A549 (cell line): ENCODE measurements around the gene BET1L. TPM values are rescaled to one million over a fixed set of nuclear protein-coding genes. Genes with fewer than 3 reads are reported as not detected.

Experiments
- ATAC-seq, 2 experiments: fragments of 200-7000 bp in 1 of 2; fragments of >200 bp in 1 of 2; cut with Nextera tagmentation in 1 of 2; cut with Tn5 transposase in 1 of 2; 3 replicates each; pipeline versions ENCODE4 v1.8.0 to v1.9.1; 2018 to 2020; ENCODE audit warnings: mild to moderate bottlenecking in 1 of 2, moderate library complexity in 1 of 2
- CTCF ChIA-PET: fragments of 300-600 bp; sonication (Branson Sonifier 250); formaldehyde crosslinking; extraction: SDS; loops from one replicate; lab custom pipeline; 2021; ENCODE audit warnings: antibody characterized with exemption, inconsistent platforms; lab: Yijun Ruan, JAX
- POLR2A ChIA-PET: fragments of 350-600 bp; formaldehyde crosslinking; extraction: SDS; loops from one replicate; lab custom pipeline; 2021; ENCODE audit warnings: antibody characterized with exemption, inconsistent platforms; lab: Yijun Ruan, JAX
- DNase-seq, 2 experiments: peaks; one replicate each; pipeline versions ENCODE4 v3.0.0 to v3.0.0-alpha.2; 2011 to 2016; ENCODE audit warnings: low read depth in 1 of 2, low spot score in 1 of 2
- FAIRE-seq: peaks from 2 replicates; lab custom pipeline; 2011; peaks lifted over from hg19 to GRCh38; lab: Jason Lieb, UNC
- H3K27ac ChIP-seq, 2 experiments: fragments of >200 bp; sonication (Bioruptor Twin); formaldehyde crosslinking; 3 replicates each; pipeline ENCODE4 v1.5.1; 2016 to 2017
- H3K4me1 ChIP-seq: fragments of >200 bp; sonication (Bioruptor Twin); formaldehyde crosslinking; 3 replicates; pipeline ENCODE4 v1.6.1; 2016
- H3K4me2 ChIP-seq: fragments of >200 bp; sonication (Bioruptor Twin); formaldehyde crosslinking; 3 replicates; pipeline ENCODE4 v1.6.1; 2016
- H3K4me3 ChIP-seq: fragments of >200 bp; sonication (Bioruptor Twin); formaldehyde crosslinking; 3 replicates; pipeline ENCODE4 v1.5.1; 2016
- H3K9me3 ChIP-seq: fragments of >200 bp; sonication (Bioruptor Twin); formaldehyde crosslinking; 3 replicates; pipeline ENCODE4 v1.6.1; 2016
- BHLHE40 ChIP-seq: IDR thresholded peaks from 2 replicates; pipeline ENCODE4 v1.6.1; 2012; ENCODE audit warnings: low read depth, low read length, inconsistent platforms
- CBX2 ChIP-seq: fragments of 200-600 bp; sonication (generic); IDR thresholded peaks from 2 replicates; pipeline ENCODE4 v1.6.1; 2016; ENCODE audit warnings: low read depth, mild to moderate bottlenecking, borderline replicate concordance
- CBX8 ChIP-seq: fragments of 200-600 bp; sonication (generic); IDR thresholded peaks from 2 replicates; pipeline ENCODE4 v1.6.1; 2016
- CHD2 ChIP-seq: fragments of 150-350 bp; IDR thresholded peaks from 2 replicates; pipeline ENCODE4 v1.6.1; 2014; ENCODE audit warnings: low read length; ENCODE audit not compliant: partially characterized antibody
- CHD4 ChIP-seq: fragments of 200-600 bp; sonication (generic); IDR thresholded peaks from 2 replicates; pipeline ENCODE4 v1.6.1; 2016; ENCODE audit warnings: antibody characterized with exemption, mild to moderate bottlenecking, borderline replicate concordance
- EHF ChIP-seq: fragments of 250-450 bp; sonication (Bioruptor Pico); IDR thresholded peaks from 2 replicates; pipeline ENCODE4 v1.5.0; 2020; ENCODE audit warnings: mild to moderate bottlenecking
- EP300 ChIP-seq, 2 experiments: fragments of >200 bp; sonication (Bioruptor Twin); formaldehyde crosslinking; IDR thresholded peaks; 2 replicates in 1 of 2; 3 replicates in 1 of 2; pipeline ENCODE4 v1.6.1; 2016 to 2017
- FOSB ChIP-seq: fragments of 250-450 bp; sonication (Bioruptor Pico); IDR thresholded peaks from 2 replicates; pipeline ENCODE4 v1.5.0; 2020; ENCODE audit warnings: mild to moderate bottlenecking, moderate library complexity
- FOSL2 ChIP-seq, 2 experiments: fragments of 450-650 bp in 1 of 2; fragments of >200 bp in 1 of 2; sonication (Bioruptor Twin) in 1 of 2; formaldehyde crosslinking; IDR thresholded peaks; 2 replicates each; pipeline versions ENCODE4 v1.5.0 to v1.6.1; 2016 to 2020; ENCODE audit warnings: mild to moderate bottlenecking in 1 of 2, moderate library complexity in 1 of 2
- FOXS1 ChIP-seq: fragments of 250-450 bp; sonication (Bioruptor Pico); IDR thresholded peaks from 2 replicates; pipeline ENCODE4 v1.5.0; 2020; ENCODE audit warnings: mild to moderate bottlenecking, moderate library complexity
- GATA3 ChIP-seq: IDR thresholded peaks from 2 replicates; pipeline ENCODE4 v1.6.1; 2012; ENCODE audit warnings: borderline replicate concordance
- JUN ChIP-seq, 2 experiments: fragments of >200 bp; sonication (Bioruptor Twin); formaldehyde crosslinking; IDR thresholded peaks; 2 replicates in 1 of 2; 3 replicates in 1 of 2; pipeline ENCODE4 v1.6.1; 2016 to 2017
- JUNB ChIP-seq: fragments of >200 bp; sonication (Bioruptor Twin); formaldehyde crosslinking; IDR thresholded peaks from 2 replicates; pipeline ENCODE4 v1.6.1; 2016
- KDM1A ChIP-seq: fragments of 200-600 bp; sonication (generic); IDR thresholded peaks from 2 replicates; pipeline ENCODE4 v1.6.1; 2016; ENCODE audit warnings: low read depth, mild to moderate bottlenecking
- MAZ ChIP-seq: fragments of 150-350 bp; IDR thresholded peaks from 2 replicates; pipeline ENCODE4 v1.6.1; 2014; ENCODE audit warnings: antibody characterized with exemption, low read depth, low read length, borderline replicate concordance
- NPAS2 ChIP-seq: fragments of 250-450 bp; sonication (Bioruptor Pico); IDR thresholded peaks from 2 replicates; pipeline ENCODE4 v1.8.0; 2022; ENCODE audit warnings: mild to moderate bottlenecking, moderate library complexity, borderline replicate concordance
- NR3C1 ChIP-seq: fragments of >200 bp; sonication (Bioruptor Twin); formaldehyde crosslinking; IDR thresholded peaks from 3 replicates; pipeline ENCODE4 v1.6.1; 2017
- POLR2A ChIP-seq: IDR thresholded peaks from 2 replicates; pipeline ENCODE4 v1.6.1; 2012; ENCODE audit warnings: mild to moderate bottlenecking, low read length
- POLR2AphosphoS2 ChIP-seq: conservative IDR thresholded peaks from 2 replicates; pipeline ENCODE4 v1.6.1; 2012; ENCODE audit warnings: low read length, improper control_type of control experiment, inconsistent platforms
- RARB ChIP-seq: fragments of 250-450 bp; sonication (Bioruptor Pico); IDR thresholded peaks from 2 replicates; pipeline ENCODE4 v1.8.0; 2021; ENCODE audit warnings: mild to moderate bottlenecking, moderate library complexity
- RNF2 ChIP-seq: fragments of 200-600 bp; sonication (generic); IDR thresholded peaks from 2 replicates; pipeline ENCODE4 v1.6.1; 2016; ENCODE audit warnings: low read depth, mild to moderate bottlenecking, antibody characterized with exemption, moderate library complexity, borderline replicate concordance
- SMC3 ChIP-seq: fragments of >200 bp; sonication (Bioruptor Twin); formaldehyde crosslinking; IDR thresholded peaks from 3 replicates; pipeline ENCODE4 v1.6.1; 2018; ENCODE audit warnings: inconsistent platforms
- TFCP2L1 ChIP-seq: fragments of 250-450 bp; sonication (Bioruptor Pico); IDR thresholded peaks from 2 replicates; pipeline ENCODE4 v1.5.0; 2021; ENCODE audit warnings: mild to moderate bottlenecking
- ZC3H11A ChIP-seq: fragments of 450-650 bp; IDR thresholded peaks from 2 replicates; pipeline ENCODE4 v1.6.1; 2014; ENCODE audit warnings: antibody characterized with exemption, mild to moderate bottlenecking
- ZSCAN20 ChIP-seq: fragments of 250-450 bp; sonication (Bioruptor Pico); IDR thresholded peaks from 2 replicates; pipeline ENCODE4 v1.8.0; 2022; ENCODE audit warnings: mild to moderate bottlenecking, moderate library complexity
- WGBS: methylation state at CpG from one replicate; pipeline ENCODE4 v1.1.6; 2017; ENCODE audit errors: missing lambda C conversion rate; 5-methylcytosine and 5-hydroxymethylcytosine counted together
- polyA plus RNA-seq, 4 experiments: library from polyadenylated mRNA; depleted of rRNA in 3 of 4; stranded (reverse); fragments of >200 nt; fragmentation: RNase III in 1 of 4; extraction: RNeasy Plus Mini Kit Qiagen cat#74134 plus additional on column Dnase treatment in 1 of 4; gene quantifications; 2 replicates in 3 of 4; 3 replicates in 1 of 4; pipeline ENCODE4 v1.2.3, GENCODE V29; 2011 to 2017
- TF ChIP-seq, protein P1 (sequence below): fragments of 150-350 bp; IDR thresholded peaks from 2 replicates; pipeline ENCODE4 v1.6.1; 2014; ENCODE audit warnings: low read depth, mild to moderate bottlenecking, low read length
- TF ChIP-seq, protein P2 (sequence below): fragments of 200-600 bp; sonication (generic); IDR thresholded peaks from 2 replicates; pipeline ENCODE4 v1.6.1; 2016; ENCODE audit warnings: antibody characterized with exemption, mild to moderate bottlenecking, moderate library complexity

BET1L gene
- polyA plus RNA-seq, 2 of the 4 experiments (the other 2 are of a cell fraction) = 28.5 to 44.5 TPM

DNA sequence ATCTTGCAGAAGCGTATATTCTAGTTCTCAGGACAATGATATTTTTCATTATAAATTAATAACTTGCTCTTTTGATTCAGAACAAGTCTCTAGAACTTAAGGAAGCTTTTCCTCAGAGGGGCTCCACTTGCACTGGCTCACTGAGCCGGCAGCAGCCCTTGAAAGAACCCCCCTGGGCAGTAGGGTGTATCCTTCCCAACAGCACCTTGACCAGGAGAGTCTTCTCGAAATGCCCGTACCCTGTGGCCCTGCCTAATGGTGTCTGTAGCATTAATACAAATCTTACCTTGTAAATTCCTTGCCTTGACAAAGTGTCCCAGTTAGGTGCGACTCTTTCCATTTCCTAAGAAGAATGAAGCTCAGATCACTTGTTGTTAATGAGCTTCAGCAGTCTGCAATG, 43.1 kb upstream of the BET1L start:
- no peak overlapping the region for H3K27ac ChIP-seq
- ATAC-seq (peak in 1 of 2 experiments; percentile 34; a peak in 2 of 6 replicates), FAIRE-seq (no peak), DNase-seq (no peak)
- no peaks in the 10 kb centered on the region for H3K4me1 ChIP-seq
- H3K4me2 ChIP-seq = no peak overlapping the region
- TF ChIP-seq FOSB (CRISPR knock-in tag) = no peak
- no peak for TF ChIP-seq FOSL2 (IDR thresholded peaks at IDR 0.05)
- TF ChIP-seq FOSL2 (CRISPR knock-in tag; IDR thresholded peaks at IDR 0.05) = no peak
- TF ChIP-seq NPAS2 (CRISPR knock-in tag) = no peak
- ChIA-PET POLR2A (interaction anchor here (0.6 to 0.9 kb wide), 3 partner anchors 13 to 106 kb away, joined by 3 to 7 read pairs (median 4); partner anchors contain the start of genes BET1L, PSMD13 and RIC8A), CTCF (interaction anchor here (0.7 to 5.6 kb wide), 24 partner anchors 9 to 229 kb away, joined by 3 to 40 read pairs (median 6); partner anchors contain the start of genes PSMD13 and PTDSS2)
- 84% methylated on average over 5 of the region's 5 CpGs for WGBS
- no peaks in the 10 kb centered on the region for H3K9me3 ChIP-seq
- no peak overlapping the region for H3K4me3 ChIP-seq

DNA sequence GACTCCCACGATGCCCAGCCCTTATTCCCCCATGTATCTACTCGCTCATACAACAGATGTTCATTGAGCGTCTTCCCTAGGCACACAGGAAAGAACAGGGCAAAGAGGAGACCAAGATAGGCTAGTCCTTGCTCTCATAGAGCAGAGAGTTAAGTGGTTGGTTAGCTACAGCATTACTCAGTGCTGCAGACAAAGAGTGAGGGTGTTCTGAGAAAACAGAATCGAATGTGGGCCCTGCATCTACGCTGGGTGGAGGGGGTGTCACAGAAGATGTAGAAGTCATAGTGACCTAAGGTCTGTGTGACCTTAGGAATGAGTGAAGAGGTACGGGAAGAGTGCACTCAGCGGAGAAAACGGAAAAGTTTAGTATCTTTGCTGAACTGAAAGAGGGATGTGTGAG, 41.9 kb upstream of the BET1L start:
- Histone ChIP-seq H3K27ac (no peak overlapping the region), H3K4me3 (no peak overlapping the region), H3K4me2 (no peak overlapping the region), H3K4me1 (no peaks in the 10 kb centered on the region), H3K9me3 (no peaks in the 10 kb centered on the region)
- ATAC-seq (no peak), FAIRE-seq (no peak), DNase-seq (no peak)
- ChIA-PET POLR2A (interaction anchor here (0.7 kb wide), 1 partner anchor 42 kb away, joined by 4 read pairs; the partner anchor contains the start of gene BET1L), CTCF (interaction anchor here (0.9 to 5.6 kb wide), 5 partner anchors 12 to 106 kb away, joined by 4 to 40 read pairs (median 13); no protein-coding TSS in a partner anchor)
- TF ChIP-seq NR3C1 (no peak), JUN (IDR thresholded peaks at IDR 0.05) (no peak), BHLHE40 (no peak), FOSL2 (IDR thresholded peaks at IDR 0.05) (no peak), FOSL2 (CRISPR knock-in tag; IDR thresholded peaks at IDR 0.05) (no peak), JUNB (no peak), GATA3 (no peak), FOXS1 (CRISPR knock-in tag) (no peak), POLR2AphosphoS2 (no peak), TFCP2L1 (CRISPR knock-in tag) (no peak), RNF2 (no peak), FOSB (CRISPR knock-in tag) (no peak), POLR2A (no peak), CHD2 (no peak), CHD4 (no peak), KDM1A (no peak), EHF (CRISPR knock-in tag) (no peak), SMC3 (no peak), MAZ (no peak)
- TF ChIP-seq, protein P1, sequence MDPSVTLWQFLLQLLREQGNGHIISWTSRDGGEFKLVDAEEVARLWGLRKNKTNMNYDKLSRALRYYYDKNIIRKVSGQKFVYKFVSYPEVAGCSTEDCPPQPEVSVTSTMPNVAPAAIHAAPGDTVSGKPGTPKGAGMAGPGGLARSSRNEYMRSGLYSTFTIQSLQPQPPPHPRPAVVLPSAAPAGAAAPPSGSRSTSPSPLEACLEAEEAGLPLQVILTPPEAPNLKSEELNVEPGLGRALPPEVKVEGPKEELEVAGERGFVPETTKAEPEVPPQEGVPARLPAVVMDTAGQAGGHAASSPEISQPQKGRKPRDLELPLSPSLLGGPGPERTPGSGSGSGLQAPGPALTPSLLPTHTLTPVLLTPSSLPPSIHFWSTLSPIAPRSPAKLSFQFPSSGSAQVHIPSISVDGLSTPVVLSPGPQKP = no peak
- TF ChIP-seq, protein P2, sequence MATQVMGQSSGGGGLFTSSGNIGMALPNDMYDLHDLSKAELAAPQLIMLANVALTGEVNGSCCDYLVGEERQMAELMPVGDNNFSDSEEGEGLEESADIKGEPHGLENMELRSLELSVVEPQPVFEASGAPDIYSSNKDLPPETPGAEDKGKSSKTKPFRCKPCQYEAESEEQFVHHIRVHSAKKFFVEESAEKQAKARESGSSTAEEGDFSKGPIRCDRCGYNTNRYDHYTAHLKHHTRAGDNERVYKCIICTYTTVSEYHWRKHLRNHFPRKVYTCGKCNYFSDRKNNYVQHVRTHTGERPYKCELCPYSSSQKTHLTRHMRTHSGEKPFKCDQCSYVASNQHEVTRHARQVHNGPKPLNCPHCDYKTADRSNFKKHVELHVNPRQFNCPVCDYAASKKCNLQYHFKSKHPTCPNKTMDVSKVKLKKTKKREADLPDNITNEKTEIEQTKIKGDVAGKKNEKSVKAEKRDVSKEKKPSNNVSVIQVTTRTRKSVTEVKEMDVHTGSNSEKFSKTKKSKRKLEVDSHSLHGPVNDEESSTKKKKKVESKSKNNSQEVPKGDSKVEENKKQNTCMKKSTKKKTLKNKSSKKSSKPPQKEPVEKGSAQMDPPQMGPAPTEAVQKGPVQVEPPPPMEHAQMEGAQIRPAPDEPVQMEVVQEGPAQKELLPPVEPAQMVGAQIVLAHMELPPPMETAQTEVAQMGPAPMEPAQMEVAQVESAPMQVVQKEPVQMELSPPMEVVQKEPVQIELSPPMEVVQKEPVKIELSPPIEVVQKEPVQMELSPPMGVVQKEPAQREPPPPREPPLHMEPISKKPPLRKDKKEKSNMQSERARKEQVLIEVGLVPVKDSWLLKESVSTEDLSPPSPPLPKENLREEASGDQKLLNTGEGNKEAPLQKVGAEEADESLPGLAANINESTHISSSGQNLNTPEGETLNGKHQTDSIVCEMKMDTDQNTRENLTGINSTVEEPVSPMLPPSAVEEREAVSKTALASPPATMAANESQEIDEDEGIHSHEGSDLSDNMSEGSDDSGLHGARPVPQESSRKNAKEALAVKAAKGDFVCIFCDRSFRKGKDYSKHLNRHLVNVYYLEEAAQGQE = no peak
- 75% methylated on average over 8 of the region's 8 CpGs for WGBS

DNA sequence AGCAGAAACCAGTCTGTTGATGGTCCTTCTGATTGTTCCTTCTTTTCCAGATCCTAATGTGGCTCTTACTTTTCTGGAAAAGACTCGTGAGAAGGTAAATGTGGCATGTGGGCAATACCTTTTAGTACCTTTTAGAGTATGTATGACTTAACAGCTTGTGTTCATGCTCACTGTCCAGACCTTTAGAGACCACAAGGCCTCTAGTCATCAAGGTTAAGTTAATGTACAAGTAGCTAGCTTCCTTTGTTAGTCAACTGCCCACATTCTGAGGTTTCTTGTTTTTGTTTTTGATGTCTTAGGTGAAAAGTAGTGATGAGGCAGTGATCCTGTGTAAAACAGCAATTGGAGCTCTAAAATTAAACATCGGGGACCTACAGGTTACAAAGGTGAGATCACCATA, 37.2 kb upstream of the BET1L start:
- Histone ChIP-seq H3K9me3 (no peaks in the 10 kb centered on the region), H3K4me3 (no peak overlapping the region), H3K4me2 (no peak overlapping the region), H3K4me1 (no peaks in the 10 kb centered on the region), H3K27ac (no peak overlapping the region)
- WGBS = 94% methylated on average over 2 of the region's 2 CpGs
- POLR2A ChIA-PET = no interaction called here
- no peak for FAIRE-seq
- TF ChIP-seq ZSCAN20 (CRISPR knock-in tag) (no peak), POLR2A (no peak), KDM1A (no peak), CBX2 (no peak), EP300 (IDR thresholded peaks at IDR 0.05) (no peak), SMC3 (no peak), ZC3H11A (no peak), CBX8 (no peak), RARB (no peak)
- CTCF ChIA-PET = no interaction called here
- no peak for DNase-seq
- no peak for ATAC-seq
